ENCODE measurements around the gene SLC34A1. TPM values are rescaled to one million over a fixed set of nuclear protein-coding genes. Genes with fewer than 3 reads are reported as not detected.
A peak's percentile ranks its signal among the peaks of the same experiment; 100 is the strongest.

Gene SLC34A1
- total and polyA plus RNA-seq, 2 of the 13 experiments (the other 11 are each of a cell fraction or from before 2014, with no cell fraction given), result 0.03 to 0.20 TPM

GRCh38 chr5:177390363-177391300 is 6.4 kb downstream of the SLC34A1 start (continued):
- TF ChIP-seq, protein P1, sequence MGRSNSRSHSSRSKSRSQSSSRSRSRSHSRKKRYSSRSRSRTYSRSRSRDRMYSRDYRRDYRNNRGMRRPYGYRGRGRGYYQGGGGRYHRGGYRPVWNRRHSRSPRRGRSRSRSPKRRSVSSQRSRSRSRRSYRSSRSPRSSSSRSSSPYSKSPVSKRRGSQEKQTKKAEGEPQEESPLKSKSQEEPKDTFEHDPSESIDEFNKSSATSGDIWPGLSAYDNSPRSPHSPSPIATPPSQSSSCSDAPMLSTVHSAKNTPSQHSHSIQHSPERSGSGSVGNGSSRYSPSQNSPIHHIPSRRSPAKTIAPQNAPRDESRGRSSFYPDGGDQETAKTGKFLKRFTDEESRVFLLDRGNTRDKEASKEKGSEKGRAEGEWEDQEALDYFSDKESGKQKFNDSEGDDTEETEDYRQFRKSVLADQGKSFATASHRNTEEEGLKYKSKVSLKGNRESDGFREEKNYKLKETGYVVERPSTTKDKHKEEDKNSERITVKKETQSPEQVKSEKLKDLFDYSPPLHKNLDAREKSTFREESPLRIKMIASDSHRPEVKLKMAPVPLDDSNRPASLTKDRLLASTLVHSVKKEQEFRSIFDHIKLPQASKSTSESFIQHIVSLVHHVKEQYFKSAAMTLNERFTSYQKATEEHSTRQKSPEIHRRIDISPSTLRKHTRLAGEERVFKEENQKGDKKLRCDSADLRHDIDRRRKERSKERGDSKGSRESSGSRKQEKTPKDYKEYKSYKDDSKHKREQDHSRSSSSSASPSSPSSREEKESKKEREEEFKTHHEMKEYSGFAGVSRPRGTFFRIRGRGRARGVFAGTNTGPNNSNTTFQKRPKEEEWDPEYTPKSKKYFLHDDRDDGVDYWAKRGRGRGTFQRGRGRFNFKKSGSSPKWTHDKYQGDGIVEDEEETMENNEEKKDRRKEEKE (IDR thresholded peaks at IDR 0.05), result no peak
- no peak for TF ChIP-seq ZFP62 (CRISPR knock-in tag; IDR thresholded peaks at IDR 0.05)
- TF ChIP-seq ELF1 (CRISPR knock-in tag; IDR thresholded peaks at IDR 0.05), result no peak
- TF ChIP-seq CREB1 (IDR thresholded peaks at IDR 0.05), result no peak
- TF ChIP-seq CREB1 (CRISPR knock-in tag; IDR thresholded peaks at IDR 0.05), result no peak
- TF ChIP-seq ZNF850 (CRISPR knock-in tag; conservative IDR thresholded peaks at IDR 0.05), result no peak
- TF ChIP-seq ZSCAN9 (CRISPR knock-in tag; IDR thresholded peaks at IDR 0.05; ENCODE audit: borderline replicate concordance), result no peak
- TF ChIP-seq IRX3 (CRISPR knock-in tag; IDR thresholded peaks at IDR 0.05; ENCODE audit: borderline replicate concordance, low read depth), result no peak
- peak; percentile 53; the same call in 1 of the 2 replicates for TF ChIP-seq ZBTB7B (CRISPR knock-in tag; IDR thresholded peaks at IDR 0.05)
- TF ChIP-seq RARA (CRISPR knock-in tag; IDR thresholded peaks at IDR 0.05), result 0 out of 2 replicates have a peak, but pooled peaks have one; percentile 25
- TF ChIP-seq ZFAT (CRISPR knock-in tag; conservative IDR thresholded peaks at IDR 0.05), result no peak
- no peak for TF ChIP-seq ZNF430 (CRISPR knock-in tag; IDR thresholded peaks at IDR 0.05)
- TF ChIP-seq ZNF12 (CRISPR knock-in tag; IDR thresholded peaks at IDR 0.05), result no peak
- TF ChIP-seq DZIP1 (CRISPR knock-in tag; IDR thresholded peaks at IDR 0.05), result no peak
- no peak for TF ChIP-seq POLR2AphosphoS5 (IDR thresholded peaks at IDR 0.05; ENCODE audit: low read depth, low read length)
- TF ChIP-seq MXD4 (CRISPR knock-in tag; IDR thresholded peaks at IDR 0.05), result peak; percentile 85; the same call in 1 of the 2 replicates
- no peak for TF ChIP-seq ZNF747 (CRISPR knock-in tag; IDR thresholded peaks at IDR 0.05; ENCODE audit: borderline replicate concordance)
- no peak for TF ChIP-seq ZBTB42 (CRISPR knock-in tag; IDR thresholded peaks at IDR 0.05)
- no peak for TF ChIP-seq RFX3 (CRISPR knock-in tag; IDR thresholded peaks at IDR 0.05)
- TF ChIP-seq ATM (IDR thresholded peaks at IDR 0.05; ENCODE audit: borderline replicate concordance), result no peak
- no peak; the same call in 1 of the 2 replicates for TF ChIP-seq PHF8 (CRISPR knock-in tag; IDR thresholded peaks at IDR 0.05)
- no peak for TF ChIP-seq RNF219 (CRISPR knock-in tag; IDR thresholded peaks at IDR 0.05)
